Prostate gland (tissue), 2 donors: ENCODE data around the gene FAR1.

Experiments
- POLR2A ChIP-seq: fragments of 450-650 bp; IDR thresholded peaks from one replicate; pipeline ENCODE4 v1.6.1; 2016; ENCODE audit warnings: antibody characterized with exemption, mild to moderate bottlenecking
- TF ChIP-seq, protein P1 (sequence below), 4 experiments: fragments of 200-600 bp in 2 of 4; fragments of 450-650 bp in 2 of 4; sonication (generic) in 2 of 4; IDR thresholded peaks; 1 replicate in 3 of 4; 2 replicates in 1 of 4; pipeline ENCODE4 v1.5.1; 2016 to 2019; ENCODE audit warnings: antibody characterized with exemption in 4 of 4, mild to moderate bottlenecking in 2 of 4, moderate library complexity in 2 of 4

DNA sequence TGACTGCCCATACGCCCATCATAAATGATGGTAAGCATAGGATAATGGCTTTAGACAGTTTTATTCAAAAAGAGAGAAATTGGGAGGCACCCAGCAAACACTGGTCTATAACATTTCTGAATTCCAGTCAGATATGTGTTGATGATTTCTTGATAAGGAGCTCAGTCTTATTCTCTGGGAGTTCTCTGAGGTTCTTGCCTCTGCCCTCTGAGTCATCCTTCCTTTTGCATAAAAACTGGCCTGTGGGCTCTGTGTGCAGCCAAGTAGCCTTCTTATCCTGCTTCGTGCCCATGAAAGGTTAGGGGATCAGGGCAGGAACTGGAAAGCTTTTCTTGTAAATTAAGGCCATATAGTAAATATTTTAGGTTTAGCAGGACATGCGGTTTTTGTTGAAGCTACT, 48.9 kb downstream of the FAR1 start:
- no peak for TF ChIP-seq POLR2A
- TF ChIP-seq, protein P1, sequence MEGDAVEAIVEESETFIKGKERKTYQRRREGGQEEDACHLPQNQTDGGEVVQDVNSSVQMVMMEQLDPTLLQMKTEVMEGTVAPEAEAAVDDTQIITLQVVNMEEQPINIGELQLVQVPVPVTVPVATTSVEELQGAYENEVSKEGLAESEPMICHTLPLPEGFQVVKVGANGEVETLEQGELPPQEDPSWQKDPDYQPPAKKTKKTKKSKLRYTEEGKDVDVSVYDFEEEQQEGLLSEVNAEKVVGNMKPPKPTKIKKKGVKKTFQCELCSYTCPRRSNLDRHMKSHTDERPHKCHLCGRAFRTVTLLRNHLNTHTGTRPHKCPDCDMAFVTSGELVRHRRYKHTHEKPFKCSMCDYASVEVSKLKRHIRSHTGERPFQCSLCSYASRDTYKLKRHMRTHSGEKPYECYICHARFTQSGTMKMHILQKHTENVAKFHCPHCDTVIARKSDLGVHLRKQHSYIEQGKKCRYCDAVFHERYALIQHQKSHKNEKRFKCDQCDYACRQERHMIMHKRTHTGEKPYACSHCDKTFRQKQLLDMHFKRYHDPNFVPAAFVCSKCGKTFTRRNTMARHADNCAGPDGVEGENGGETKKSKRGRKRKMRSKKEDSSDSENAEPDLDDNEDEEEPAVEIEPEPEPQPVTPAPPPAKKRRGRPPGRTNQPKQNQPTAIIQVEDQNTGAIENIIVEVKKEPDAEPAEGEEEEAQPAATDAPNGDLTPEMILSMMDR (IDR thresholded peaks at IDR 0.05), result no peak
